Astrocyte of the spinal cord (primary cell): ENCODE data around the gene POPDC2.
"Not testable (repeated sequence)": the region's sequence is repeated elsewhere in the genome, so short reads cannot be mapped to it uniquely, and the experiment has no call there.

ENCODE experiments used
- DNase-seq: peaks from one replicate; pipeline ENCODE4 v3.0.0; 2011; ENCODE audit warnings: low read depth, low spot score
- H3K4me3 ChIP-seq: 2 replicates; pipeline ENCODE4 v1.5.1; 2011; ENCODE audit warnings: low read depth, mild to moderate bottlenecking, low read length, moderate library complexity
- in situ Hi-C: cut with HindIII; loops from 2 replicates; pipeline ENCODE4 v1.10.0; 2017; ENCODE audit warnings: low sequenced_read_pairs
- TF ChIP-seq, protein P1 (sequence below): IDR thresholded peaks from 2 replicates; pipeline ENCODE4 v1.5.1; 2012; ENCODE audit warnings: low read depth, mild to moderate bottlenecking, low read length, inconsistent platforms

Gene POPDC2

DNA sequence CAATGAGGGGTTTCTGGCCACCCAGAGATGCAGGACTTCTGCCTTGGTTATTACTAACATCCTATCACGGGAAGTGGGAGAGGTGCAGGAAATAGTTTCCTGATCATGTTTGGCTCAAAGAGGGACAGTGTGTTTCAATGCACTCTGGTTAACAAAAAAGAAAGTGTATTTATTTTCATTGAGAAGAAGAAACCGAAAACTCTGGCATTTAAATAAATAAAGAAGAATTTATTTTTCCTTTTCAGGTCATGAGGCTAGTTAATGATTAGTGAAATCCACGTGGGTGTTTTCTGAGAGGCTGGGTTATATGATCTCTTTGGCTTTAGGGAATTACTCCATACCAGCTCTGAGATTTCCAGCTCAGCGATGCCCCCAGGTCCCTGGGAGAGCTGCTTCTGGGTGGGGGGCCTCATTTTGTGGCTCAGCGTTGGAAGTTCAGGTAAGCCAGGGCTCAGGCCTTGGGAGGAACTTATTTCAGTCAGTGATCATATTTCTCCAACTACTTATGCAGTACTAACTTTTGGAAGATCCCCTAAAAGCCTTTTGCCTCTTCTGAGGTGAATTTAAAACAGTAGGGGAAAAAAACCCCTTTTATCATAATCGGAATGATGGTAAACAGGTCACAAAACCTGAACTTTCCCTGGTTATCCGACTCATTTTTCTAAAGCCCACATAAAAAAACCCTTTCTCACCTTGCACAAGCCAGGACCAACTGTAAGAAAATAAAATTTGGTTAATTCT lies 62.7 kb downstream of the POPDC2 start, which contains the start of gene PLA1A:
PLA1A (plus strand) TSS at position 338 of the 741 bp plus-strand sequence; CDS start at position 367, 29 bp downstream.
- TF ChIP-seq, protein P1, sequence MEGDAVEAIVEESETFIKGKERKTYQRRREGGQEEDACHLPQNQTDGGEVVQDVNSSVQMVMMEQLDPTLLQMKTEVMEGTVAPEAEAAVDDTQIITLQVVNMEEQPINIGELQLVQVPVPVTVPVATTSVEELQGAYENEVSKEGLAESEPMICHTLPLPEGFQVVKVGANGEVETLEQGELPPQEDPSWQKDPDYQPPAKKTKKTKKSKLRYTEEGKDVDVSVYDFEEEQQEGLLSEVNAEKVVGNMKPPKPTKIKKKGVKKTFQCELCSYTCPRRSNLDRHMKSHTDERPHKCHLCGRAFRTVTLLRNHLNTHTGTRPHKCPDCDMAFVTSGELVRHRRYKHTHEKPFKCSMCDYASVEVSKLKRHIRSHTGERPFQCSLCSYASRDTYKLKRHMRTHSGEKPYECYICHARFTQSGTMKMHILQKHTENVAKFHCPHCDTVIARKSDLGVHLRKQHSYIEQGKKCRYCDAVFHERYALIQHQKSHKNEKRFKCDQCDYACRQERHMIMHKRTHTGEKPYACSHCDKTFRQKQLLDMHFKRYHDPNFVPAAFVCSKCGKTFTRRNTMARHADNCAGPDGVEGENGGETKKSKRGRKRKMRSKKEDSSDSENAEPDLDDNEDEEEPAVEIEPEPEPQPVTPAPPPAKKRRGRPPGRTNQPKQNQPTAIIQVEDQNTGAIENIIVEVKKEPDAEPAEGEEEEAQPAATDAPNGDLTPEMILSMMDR, result no peak
- H3K4me3 ChIP-seq, result no peak within 1 kb of the TSS
- in situ Hi-C loops, result no loop called here
- DNase-seq, result no peak

DNA sequence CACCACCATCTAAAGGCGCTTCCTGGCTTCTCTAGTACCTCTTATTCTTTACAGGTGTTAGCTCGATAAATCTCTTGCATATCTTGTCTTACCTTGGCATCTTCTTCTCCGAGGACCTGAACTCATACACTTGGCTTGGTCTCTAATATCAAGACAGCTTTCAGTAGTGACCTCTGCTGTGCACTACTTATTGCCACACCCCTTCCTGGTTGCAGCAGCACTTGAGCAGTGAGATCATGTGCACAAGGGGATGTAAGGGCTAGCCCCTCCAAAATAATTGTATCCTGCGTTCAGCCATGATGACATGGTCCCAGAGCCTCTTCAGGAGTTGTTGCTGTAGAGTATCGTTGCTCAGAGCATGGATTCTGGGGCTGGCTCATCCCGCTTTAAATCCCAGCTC lies 64.0 kb downstream of the POPDC2 start:
- DNase-seq, result no peak
- H3K4me3 ChIP-seq, result no peak overlapping the region
- TF ChIP-seq, protein P1, result no peak
- in situ Hi-C loops, result no loop called here

DNA sequence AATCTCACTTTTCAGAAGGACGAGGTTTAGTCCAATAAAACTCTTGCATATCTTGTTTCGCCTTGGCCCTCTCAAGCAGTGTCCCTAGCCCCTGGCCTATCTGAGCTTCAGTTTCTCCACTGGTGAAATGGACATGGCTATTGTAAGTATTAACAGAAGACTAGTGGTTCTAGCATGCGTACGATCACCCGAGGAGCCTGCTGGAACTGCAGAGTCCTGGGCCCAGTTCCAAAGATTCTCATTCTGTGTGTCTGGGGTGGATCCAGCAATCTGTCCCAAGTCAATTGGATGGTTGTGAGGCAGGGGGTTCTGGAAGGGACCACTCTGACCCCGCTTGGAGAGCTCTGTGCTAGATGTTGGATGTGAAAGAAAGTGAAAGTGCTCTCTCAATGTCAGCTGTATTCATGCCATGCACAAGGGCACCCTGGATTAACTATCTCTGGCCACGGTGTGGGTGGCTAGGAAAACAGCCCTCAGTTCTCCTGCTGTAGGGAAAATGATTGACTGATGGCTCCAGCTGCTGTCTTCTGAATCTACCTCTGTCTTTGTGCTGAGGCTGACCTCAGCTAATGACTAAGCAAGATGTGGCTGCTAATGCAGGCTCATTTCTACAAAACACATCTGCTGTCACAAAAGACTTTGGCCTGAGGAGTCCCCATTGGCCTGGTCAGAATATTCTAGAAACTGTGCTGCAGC lies 64.6 kb downstream of the POPDC2 start:
- peak; percentile 24 for DNase-seq
- in situ Hi-C loops, result no loop called here
- TF ChIP-seq, protein P1, result no peak
- peak overlapping the region; percentile 13 for H3K4me3 ChIP-seq

DNA sequence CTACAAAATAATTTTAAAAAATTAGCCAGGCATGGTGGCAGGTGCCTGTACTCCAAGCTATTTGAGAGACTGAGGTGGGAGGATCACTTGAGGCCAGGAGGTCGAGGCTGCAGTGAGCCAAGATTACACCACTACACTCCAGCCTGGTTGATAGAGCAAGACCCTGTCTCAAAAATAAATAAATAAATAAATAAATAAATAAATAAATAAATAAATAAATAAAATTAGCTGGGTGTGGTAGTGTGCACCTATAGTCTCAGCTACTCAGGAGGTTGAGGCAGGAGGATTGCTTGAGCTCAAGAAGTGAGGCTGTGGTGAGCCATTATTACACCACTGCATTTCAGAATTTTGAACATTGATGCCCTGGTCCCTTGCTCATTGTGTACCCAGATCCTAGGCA lies 65.5 kb downstream of the POPDC2 start:
- DNase-seq, H3K4me3 ChIP-seq, in situ Hi-C loops: not testable (repeated sequence)

DNA sequence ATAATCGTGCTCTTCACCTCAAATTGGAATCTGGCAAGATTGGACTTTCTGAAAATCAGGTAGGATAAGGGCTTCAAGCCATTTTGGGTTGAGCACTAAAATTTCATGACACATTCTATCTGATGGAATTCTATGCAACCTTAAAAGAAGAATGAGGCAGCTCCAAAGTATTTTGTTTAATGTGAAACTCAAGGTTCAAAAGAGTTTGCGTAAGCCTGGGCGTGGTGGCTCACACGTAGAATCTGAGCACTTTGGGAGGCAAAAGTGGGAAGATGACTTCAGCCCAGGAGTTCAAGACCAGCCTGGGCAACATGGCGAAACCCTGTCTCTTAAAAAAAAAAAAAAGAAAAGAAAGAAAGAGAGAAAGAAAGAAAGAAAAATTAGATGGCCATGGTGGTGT lies 66.3 kb downstream of the POPDC2 start:
- TF ChIP-seq, protein P1, result no peak
- H3K4me3 ChIP-seq, result no peak overlapping the region
- in situ Hi-C loops, result no loop called here
- DNase-seq, result no peak

DNA sequence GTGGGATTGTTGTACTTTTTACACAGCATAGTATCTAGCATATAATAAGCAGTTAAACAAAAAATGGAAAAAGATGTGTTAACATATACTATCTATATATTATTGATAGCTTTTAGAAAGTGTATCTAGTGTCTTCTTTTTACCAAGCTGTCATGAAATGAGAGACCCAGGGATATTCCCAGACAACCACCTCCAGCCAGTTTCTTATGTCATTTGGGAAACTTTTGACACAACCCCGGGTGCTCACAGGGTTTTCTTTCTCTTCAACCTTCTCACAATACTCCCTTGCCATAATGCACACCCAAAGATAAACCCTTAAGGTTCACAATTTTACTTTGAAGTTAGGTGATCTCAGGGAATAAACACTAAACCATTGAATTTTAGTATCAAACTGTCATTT lies 67.5 kb downstream of the POPDC2 start:
- DNase-seq, result no peak
- TF ChIP-seq, protein P1, result no peak
- in situ Hi-C loops, result no loop called here
- H3K4me3 ChIP-seq, result no peak overlapping the region
